Measurements from ENCODE around the gene DDC. TPM values are rescaled to one million over a fixed set of nuclear protein-coding genes. Genes with fewer than 3 reads are reported as not detected.

Gene DDC
- total RNA-seq, 2 donors from 2014 or later, result 6.6 to 17.1 TPM

- intact Hi-C loops (cut with DNase I), result no loop called here
- Histone ChIP-seq H3K4me1 (peaks cover 47% of the 10 kb centered on the region), H3K27me3 (no peaks in the 10 kb centered on the region), H3K9me3 (no peaks in the 10 kb centered on the region), H3K36me3 (replicated peaks in 1 of 2; ENCODE audit: insufficient read depth in 1 of 2, low read depth in 2 of 2) (no peaks in the 10 kb centered on the region), H3K27ac (no peak overlapping the region), H3K4me3 (no peak overlapping the region)
- DNase-seq, result no peak
- ATAC-seq, result no peak
- WGBS, 2 donors, result 21 to 23% methylated on average over 2 of the region's 2 CpGs
- TF ChIP-seq CTCF (IDR thresholded peaks at IDR 0.05) (no peak), POLR2A (IDR thresholded peaks at IDR 0.05) (no peak)
These were observed 8.1 kb downstream of the DDC start for GRCh38 chr7:50557099-50557498.

- H3K36me3 ChIP-seq (replicated peaks in 1 of 2; ENCODE audit: insufficient read depth in 1 of 2, low read depth in 2 of 2), result no peaks in the 10 kb centered on the region
- DNase-seq, result no peak
- peaks cover 52% of the 10 kb centered on the region for H3K4me1 ChIP-seq
- TF ChIP-seq POLR2A (IDR thresholded peaks at IDR 0.05), result no peak
- no peak for TF ChIP-seq CTCF (IDR thresholded peaks at IDR 0.05)
- WGBS, 2 donors, result 53 to 67% methylated on average over 8 of the region's 8 CpGs
- no peak for ATAC-seq
- no peak overlapping the region for H3K4me3 ChIP-seq
- no peaks in the 10 kb centered on the region for H3K9me3 ChIP-seq
- no peak overlapping the region for H3K27ac ChIP-seq
- intact Hi-C loops (cut with DNase I), result no loop called here
- H3K27me3 ChIP-seq, result no peaks in the 10 kb centered on the region
These were observed 8.8 kb downstream of the DDC start for GRCh38 chr7:50556247-50556991.

- Histone ChIP-seq H3K27ac (no peak overlapping the region), H3K36me3 (replicated peaks in 1 of 2; ENCODE audit: insufficient read depth in 1 of 2, low read depth in 2 of 2) (no peaks in the 10 kb centered on the region), H3K9me3 (no peaks in the 10 kb centered on the region), H3K27me3 (no peaks in the 10 kb centered on the region), H3K4me3 (no peak overlapping the region), H3K4me1 (peaks cover 58% of the 10 kb centered on the region)
- intact Hi-C loops (cut with DNase I), result no loop called here
- TF ChIP-seq POLR2A (IDR thresholded peaks at IDR 0.05) (no peak), CTCF (IDR thresholded peaks at IDR 0.05) (no peak)
- 61 to 69% methylated on average over 9 of the region's 9 CpGs for WGBS, 2 donors
- DNase-seq, result no peak
- ATAC-seq, result no peak
These were observed 9.5 kb downstream of the DDC start for GRCh38 chr7:50555594-50556140.

GRCh38 chr7:50554431-50555322 is 10.5 kb downstream of the DDC start:
- DNase-seq (no peak), ATAC-seq (no peak)
- Histone ChIP-seq H3K9me3 (no peaks in the 10 kb centered on the region), H3K4me1 (peaks cover 62% of the 10 kb centered on the region), H3K27me3 (no peaks in the 10 kb centered on the region), H3K4me3 (no peak overlapping the region), H3K27ac (no peak overlapping the region), H3K36me3 (replicated peaks in 1 of 2; ENCODE audit: insufficient read depth in 1 of 2, low read depth in 2 of 2) (no peaks in the 10 kb centered on the region)
- intact Hi-C loops (cut with DNase I), result no loop called here
- TF ChIP-seq POLR2A (IDR thresholded peaks at IDR 0.05) (no peak), CTCF (IDR thresholded peaks at IDR 0.05) (no peak)
- 75 to 85% methylated on average over 14 of the region's 14 CpGs for whole genome bisulfite sequencing, 2 donors
